NCI-H1417 treated with DMSO at 0.1 percent for 48 hours (cell line): ENCODE results near the gene RNF167.
A peak's percentile ranks its signal among the peaks of the same experiment; 100 is the strongest.

ENCODE experiments used
- DNase-seq: peaks from one replicate; lab custom pipeline; 2025; lab: John Stamatoyannopoulos, UW

The RNF167 gene

GRCh38 chr17:4939796-4940554, at the start of gene RNF167, which contains the start of gene SLC25A11:
Gene RNF167 (plus strand): TSS chr17:4940268. CDS start chr17:4940910, 642 bp downstream.
Gene SLC25A11 (minus strand): TSS chr17:4940046. CDS start chr17:4939910, 136 bp downstream.
- DNase-seq: peak; percentile 84

GRCh38 chr17:4891411-4892410, 48.4 kb upstream of the RNF167 start:
- DNase-seq: no peak

- DNase-seq: no peak
Measured at GRCh38 chr17:4892499-4893221, 47.4 kb upstream of the RNF167 start.

GRCh38 chr17:4893272-4893671, 46.8 kb upstream of the RNF167 start:
- no peak for DNase-seq

GRCh38 chr17:4893721-4894560, 46.1 kb upstream of the RNF167 start:
- DNase-seq: no peak

- no peak for DNase-seq
Measured at GRCh38 chr17:4895121-4895520, 44.9 kb upstream of the RNF167 start.

GRCh38 chr17:4895657-4896331, 44.3 kb upstream of the RNF167 start:
- no peak for DNase-seq

GRCh38 chr17:4896332-4897197, 43.5 kb upstream of the RNF167 start:
- DNase-seq: no peak

GRCh38 chr17:4897198-4897687, 42.8 kb upstream of the RNF167 start:
- DNase-seq: no peak

GRCh38 chr17:4897785-4898184, 42.3 kb upstream of the RNF167 start:
- DNase-seq: no peak

GRCh38 chr17:4898351-4898750, 41.7 kb upstream of the RNF167 start:
- no peak for DNase-seq

- DNase-seq: no peak
Measured at GRCh38 chr17:4898927-4899326, 41.1 kb upstream of the RNF167 start.

GRCh38 chr17:4899341-4900230, 40.5 kb upstream of the RNF167 start, which contains the start of gene C17orf107:
Gene C17orf107 (plus strand): TSS chr17:4899536. CDS start chr17:4899763, 227 bp downstream.
- no peak for DNase-seq

GRCh38 chr17:4900231-4901107, 39.6 kb upstream of the RNF167 start:
- DNase-seq: no peak

- no peak for DNase-seq
Measured at GRCh38 chr17:4901108-4901647, 38.9 kb upstream of the RNF167 start.

- no peak for DNase-seq
Measured at GRCh38 chr17:4901648-4902344, 38.3 kb upstream of the RNF167 start.
